Glutamatergic neuron (in vitro differentiated cells): ENCODE measurements around the gene CLSTN3. TPM values are rescaled to one million over a fixed set of nuclear protein-coding genes. Genes with fewer than 3 reads are reported as not detected.

ENCODE experiments used
- DNase-seq: peaks from one replicate; pipeline ENCODE4 v3.0.0; 2022
- H3K27ac Mint-ChIP-seq: one replicate; pipeline ENCODE4 v1.8.0; 2020; ENCODE audit warnings: mild to moderate bottlenecking, mixed read lengths, inconsistent platforms; ENCODE audit not compliant: unreplicated experiment
- H3K27me3 Mint-ChIP-seq: one replicate; pipeline ENCODE4 v1.8.0; 2020; ENCODE audit warnings: mild to moderate bottlenecking, moderate library complexity, mixed read lengths, inconsistent platforms; ENCODE audit not compliant: unreplicated experiment
- H3K36me3 Mint-ChIP-seq: one replicate; pipeline ENCODE4 v1.8.0; 2020; ENCODE audit warnings: mild to moderate bottlenecking, mixed read lengths, inconsistent platforms; ENCODE audit not compliant: unreplicated experiment
- H3K4me1 Mint-ChIP-seq: one replicate; pipeline ENCODE4 v1.8.0; 2020; ENCODE audit warnings: mild to moderate bottlenecking, low read depth, mixed read lengths, inconsistent platforms; ENCODE audit not compliant: unreplicated experiment
- H3K4me3 Mint-ChIP-seq: one replicate; pipeline ENCODE4 v1.8.0; 2020; ENCODE audit warnings: mild to moderate bottlenecking, mixed read lengths, inconsistent platforms; ENCODE audit not compliant: unreplicated experiment
- H3K9me3 Mint-ChIP-seq: one replicate; pipeline ENCODE4 v1.8.0; 2020; ENCODE audit warnings: mild to moderate bottlenecking, moderate library complexity, mixed read lengths, inconsistent platforms; ENCODE audit not compliant: unreplicated experiment
- CTCF ChIP-seq: fragments of 200-600 bp; sonication (generic); IDR thresholded peaks from one replicate; pipeline ENCODE4 v1.5.0; 2021; ENCODE audit not compliant: partially characterized antibody, unreplicated experiment
- long read RNA-seq: library from polyadenylated mRNA; unstranded; transcript quantifications from one replicate; pipeline ENCODE4 v2.0.0, GENCODE V29; 2020; ENCODE audit not compliant: unreplicated experiment
- total RNA-seq: library from RNA; stranded (reverse); fragmentation: NEBNext Ultra II Directional; extraction: Animal tissue kit (Norgen Biotek cat#: 25700); gene quantifications from one replicate; pipeline ENCODE4 v1.2.1, GENCODE V29; 2021; ENCODE audit not compliant: unreplicated experiment

CLSTN3 gene
- 113 TPM for total RNA-seq
- long read RNA-seq, result 0 reads

GRCh38 chr12:7129872-7130691 lies at the start of gene CLSTN3:
TSS of gene CLSTN3 (plus strand) at chr12:7130371. CDS start at chr12:7130649, 278 bp downstream.
- TF ChIP-seq CTCF, result no peak
- Mint-ChIP-seq H3K4me1 (peaks cover 10% of the 10 kb centered on the region), H3K4me3 (peak within 1 kb of the TSS; percentile 95), H3K9me3 (peaks cover 17% of the 10 kb centered on the region), H3K27me3 (peaks cover 25% of the 10 kb centered on the region), H3K36me3 (peaks cover 13% of the 10 kb centered on the region), H3K27ac (peak within 1 kb of the TSS; percentile 93)
- peak; percentile 90 for DNase-seq

DNA sequence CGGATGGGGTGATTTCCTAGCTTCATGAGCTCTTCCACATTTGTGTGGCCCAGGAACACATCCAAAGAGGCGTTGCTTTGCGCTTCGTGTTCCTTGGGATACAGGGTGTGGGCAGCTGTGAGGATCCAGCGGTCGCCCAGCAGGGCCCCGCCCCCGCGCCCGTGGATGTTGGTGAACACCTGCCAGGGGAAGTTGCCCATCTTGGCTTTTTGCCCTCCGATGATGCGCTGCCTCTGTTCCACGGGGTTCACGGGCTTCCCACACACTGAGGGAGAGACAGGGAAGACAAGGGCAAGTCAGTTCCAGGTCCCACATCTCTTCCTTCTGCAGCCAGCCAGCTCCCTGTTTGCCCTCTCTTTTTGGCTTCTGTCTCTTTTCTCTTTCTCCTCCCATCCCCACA lies 49.1 kb upstream of the CLSTN3 start:
- peaks cover 2% of the 10 kb centered on the region for H3K9me3 Mint-ChIP-seq
- no peak for TF ChIP-seq CTCF
- H3K4me1 Mint-ChIP-seq, result no peaks in the 10 kb centered on the region
- DNase-seq, result no peak
- no peak overlapping the region for H3K27ac Mint-ChIP-seq
- H3K27me3 Mint-ChIP-seq, result peaks cover 3% of the 10 kb centered on the region
- no peak overlapping the region for H3K4me3 Mint-ChIP-seq
- H3K36me3 Mint-ChIP-seq, result peaks cover 6% of the 10 kb centered on the region

DNA sequence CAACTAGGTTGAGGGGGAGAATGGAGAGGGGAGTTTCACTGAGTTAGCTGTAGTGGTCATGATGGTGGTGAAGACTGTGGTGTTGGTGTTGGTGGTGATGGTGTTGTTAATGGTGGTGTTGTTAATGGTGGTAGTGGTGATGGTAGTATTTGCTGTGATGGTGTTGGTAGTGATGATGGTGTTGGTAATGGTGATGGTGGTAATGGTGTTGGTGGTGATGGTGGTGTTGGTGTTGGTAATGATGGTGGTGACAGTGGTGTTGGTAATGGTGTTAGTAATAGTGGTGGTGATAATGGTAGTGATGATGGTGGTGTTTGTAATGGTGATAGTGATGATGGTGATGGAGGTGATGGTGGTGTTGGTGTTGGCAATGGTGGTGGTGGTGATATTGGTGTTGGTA lies 47.0 kb upstream of the CLSTN3 start:
- peaks cover 2% of the 10 kb centered on the region for H3K27me3 Mint-ChIP-seq
- no peaks in the 10 kb centered on the region for H3K4me1 Mint-ChIP-seq
- no peak overlapping the region for H3K27ac Mint-ChIP-seq
- no peak for DNase-seq
- TF ChIP-seq CTCF, result no peak
- H3K4me3 Mint-ChIP-seq, result no peak overlapping the region
- no peaks in the 10 kb centered on the region for H3K36me3 Mint-ChIP-seq
- H3K9me3 Mint-ChIP-seq, result peaks cover 5% of the 10 kb centered on the region

- no peak overlapping the region for H3K27ac Mint-ChIP-seq
- no peak for DNase-seq
- TF ChIP-seq CTCF, result no peak
- peaks cover 8% of the 10 kb centered on the region for H3K9me3 Mint-ChIP-seq
- no peak overlapping the region for H3K4me3 Mint-ChIP-seq
- H3K4me1 Mint-ChIP-seq, result peaks cover 9% of the 10 kb centered on the region
- H3K27me3 Mint-ChIP-seq, result peaks cover 7% of the 10 kb centered on the region
- no peaks in the 10 kb centered on the region for H3K36me3 Mint-ChIP-seq
Observed at GRCh38 chr12:7089196-7089871, 40.8 kb upstream of the CLSTN3 start.
